DLD1 (cell line): ENCODE data around the gene MSRB2.

Experiments used
- in situ Hi-C: cut with HindIII; loops from 2 replicates; pipeline ENCODE4 v1.10.0; 2017; ENCODE audit warnings: low sequenced_read_pairs

MSRB2 gene

DNA sequence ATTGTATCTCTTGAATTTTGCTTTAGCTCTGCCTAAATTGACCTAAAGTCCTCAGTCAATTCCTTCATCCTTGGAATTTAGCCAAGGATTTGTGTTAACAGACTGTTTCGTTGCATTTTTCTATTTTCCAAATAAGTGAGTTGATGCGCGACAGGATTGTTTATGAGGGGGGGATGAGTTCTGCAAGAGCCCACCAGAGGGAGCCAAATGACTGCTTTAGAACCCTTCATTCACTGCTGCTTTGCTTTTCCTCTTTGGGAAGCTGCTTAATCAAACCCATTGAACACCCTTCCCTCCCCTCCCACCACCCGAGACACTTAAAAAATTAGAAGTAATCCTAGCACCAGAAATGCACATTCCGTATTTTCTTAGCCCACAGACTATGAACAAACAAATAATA lies 63.0 kb downstream of the MSRB2 start:
- in situ Hi-C loops, result no loop called here

DNA sequence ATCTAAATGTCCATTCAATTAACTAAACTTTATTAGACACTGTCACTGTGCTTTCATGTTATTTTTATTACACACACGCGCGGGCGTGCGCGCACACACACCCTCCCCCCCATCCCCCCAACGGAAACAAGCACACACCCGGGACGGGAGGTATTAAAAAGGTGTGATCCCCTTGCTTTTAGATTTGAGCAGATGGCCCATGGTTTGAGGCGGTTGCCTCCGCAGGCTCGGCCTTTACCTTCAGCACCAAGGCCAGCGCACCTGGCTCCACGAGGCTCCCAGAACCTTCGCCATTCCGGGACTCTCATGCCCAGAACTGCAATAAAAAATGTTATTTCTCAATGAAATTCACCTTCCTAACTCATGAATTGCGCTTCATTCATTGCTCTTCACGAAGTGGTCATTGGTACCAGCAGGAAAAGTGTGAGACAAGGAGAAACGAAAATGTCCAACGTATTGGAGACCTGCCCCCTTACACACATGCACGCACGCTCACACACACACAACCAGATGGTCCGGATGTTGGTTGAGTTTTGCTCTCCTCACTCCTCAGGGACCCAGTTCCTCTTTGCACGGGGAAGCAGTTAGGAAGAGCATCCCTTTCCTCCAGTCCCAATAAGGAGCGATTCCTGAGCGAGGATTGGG lies 76.0 kb downstream of the MSRB2 start:
- in situ Hi-C loops, result no loop called here
